ENCODE data around the gene PRKD2. TPM values are rescaled to one million over a fixed set of nuclear protein-coding genes. Genes with fewer than 3 reads are reported as not detected.

PRKD2 gene
- total and polyA plus RNA-seq, 4 donors = 7.3 to 14.4 (median 9.3) TPM

- Histone ChIP-seq H3K4me1 (ENCODE audit: control insufficient read depth in 4 of 4, insufficient read depth in 4 of 4, low read length in 3 of 4) (no peaks in the 10 kb centered on the region), H3K36me3 (ENCODE audit: control insufficient read depth in 4 of 4, insufficient read depth in 3 of 4, low read depth in 1 of 4, low read length in 3 of 4) (peaks cover 18 to 78% (median 69%) of the 10 kb centered on the region in 4 donors), H3K9ac (ENCODE audit: low read depth in 1 of 2, low read length in 2 of 2) (no peak overlapping the region), H3K4me3 (ENCODE audit: low read depth in 1 of 3, low read length in 3 of 3) (no peak overlapping the region), H3K27ac (ENCODE audit: low read depth in 1 of 2, low read length in 2 of 2) (no peak overlapping the region), H3K27me3 (ENCODE audit: control insufficient read depth in 4 of 4, insufficient read depth in 4 of 4, low read length in 3 of 4) (no peaks in the 10 kb centered on the region), H3K9me3 (ENCODE audit: control insufficient read depth in 4 of 4, low read length in 3 of 4) (no peaks in the 10 kb centered on the region)
- 97% methylated on average over 14 of the region's 14 CpGs for WGBS
- DNase-seq (ENCODE audit: low spot score) = no peak
- TF ChIP-seq FOXA2 (IDR thresholded peaks at IDR 0.05) = no peak
- TF ChIP-seq CTCF (IDR thresholded peaks at IDR 0.05; ENCODE audit: low read depth, low read length, missing input control) = no peak
These were observed 27.6 kb downstream of the PRKD2 start for GRCh38 chr19:46689358-46689757.

- DNase-seq (ENCODE audit: low spot score) = no peak
- no peaks in the 10 kb centered on the region for H3K9me3 ChIP-seq (ENCODE audit: control insufficient read depth in 4 of 4, low read length in 3 of 4)
- no peak overlapping the region for H3K27ac ChIP-seq (ENCODE audit: low read depth in 1 of 2, low read length in 2 of 2)
- peaks cover 14 to 73% (median 61%) of the 10 kb centered on the region in 4 donors for H3K36me3 ChIP-seq (ENCODE audit: control insufficient read depth in 4 of 4, insufficient read depth in 3 of 4, low read depth in 1 of 4, low read length in 3 of 4)
- no peak overlapping the region for H3K9ac ChIP-seq (ENCODE audit: low read depth in 1 of 2, low read length in 2 of 2)
- WGBS = 93% methylated on average over 6 of the region's 6 CpGs
- H3K27me3 ChIP-seq (ENCODE audit: control insufficient read depth in 4 of 4, insufficient read depth in 4 of 4, low read length in 3 of 4) = no peaks in the 10 kb centered on the region
- H3K4me3 ChIP-seq (ENCODE audit: low read depth in 1 of 3, low read length in 3 of 3) = no peak overlapping the region
- TF ChIP-seq GABPA (IDR thresholded peaks at IDR 0.05 in 1 of 2, conservative IDR thresholded peaks at IDR 0.05 in 1 of 2) (no peak), FOXA1 (IDR thresholded peaks at IDR 0.05) (no peak), EGR1 (IDR thresholded peaks at IDR 0.05; ENCODE audit: low read depth in 2 of 2) (no peak), SP1 (IDR thresholded peaks at IDR 0.05) (no peak), REST (IDR thresholded peaks at IDR 0.05) (no peak), ATF3 (IDR thresholded peaks at IDR 0.05) (no peak), RAD21 (IDR thresholded peaks at IDR 0.05) (no peak), NR2F2 (IDR thresholded peaks at IDR 0.05) (no peak), JUND (IDR thresholded peaks at IDR 0.05) (no peak), HNF4A (conservative IDR thresholded peaks at IDR 0.05) (no peak), MAX (IDR thresholded peaks at IDR 0.05) (no peak), CTCF (IDR thresholded peaks at IDR 0.05; ENCODE audit: low read depth, low read length, missing input control) (no peak)
- H3K4me1 ChIP-seq (ENCODE audit: control insufficient read depth in 4 of 4, insufficient read depth in 4 of 4, low read length in 3 of 4) = no peaks in the 10 kb centered on the region
These were observed 29.3 kb downstream of the PRKD2 start for GRCh38 chr19:46687438-46688145.

Measured in liver (tissue), 9 donors.